Fibroblast of mammary gland (primary cell): ENCODE results near the gene SPAAR.

Source experiments
- DNase-seq: peaks from one replicate; pipeline ENCODE4 v3.0.0-alpha.2; 2010; ENCODE audit warnings: low read depth
- H3K4me3 ChIP-seq: 2 replicates; pipeline ENCODE4 v1.5.1; 2011; ENCODE audit warnings: low read depth, mild to moderate bottlenecking, low read length, moderate library complexity; ENCODE audit not compliant: control insufficient read depth
- CTCF ChIP-seq: conservative IDR thresholded peaks from 2 replicates; pipeline ENCODE4 v1.5.1; 2011; ENCODE audit warnings: low read depth, low read length, inconsistent platforms; ENCODE audit not compliant: control insufficient read depth, insufficient read depth

SPAAR gene

DNA sequence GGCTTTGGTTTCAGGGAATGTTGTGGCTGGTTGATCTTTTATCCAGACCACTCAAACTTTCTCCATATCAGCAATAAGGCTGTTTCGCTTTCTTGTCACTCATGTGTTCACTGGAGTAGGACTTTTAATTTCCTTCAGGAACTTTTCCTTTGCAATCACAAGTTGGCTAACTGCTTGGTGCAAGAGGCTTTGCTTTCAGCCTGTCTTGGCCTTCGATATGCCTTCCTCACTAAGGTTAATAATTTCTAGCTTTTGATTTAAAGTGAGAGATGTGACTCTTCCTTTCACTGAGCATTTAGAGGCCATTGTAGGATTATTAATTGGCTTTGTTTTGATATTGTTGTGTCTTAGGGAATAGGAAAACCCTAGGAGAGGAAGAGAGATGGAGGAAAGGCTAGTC, 10.3 kb upstream of the SPAAR start:
- no peak overlapping the region for H3K4me3 ChIP-seq
- no peak for TF ChIP-seq CTCF
- DNase-seq = no peak

GRCh38 chr9:35903049-35903448, 6.2 kb upstream of the SPAAR start:
- H3K4me3 ChIP-seq = no peak overlapping the region
- DNase-seq = peak; percentile 75
- peak; percentile 53 for TF ChIP-seq CTCF

- no peak for DNase-seq
- H3K4me3 ChIP-seq = no peak overlapping the region
- no peak for TF ChIP-seq CTCF
Measured at GRCh38 chr9:35904338-35904737, 5.0 kb upstream of the SPAAR start.

GRCh38 chr9:35905051-35905781, 4.1 kb upstream of the SPAAR start:
- TF ChIP-seq CTCF = no peak
- DNase-seq = peak; percentile 84
- H3K4me3 ChIP-seq = no peak overlapping the region

DNA sequence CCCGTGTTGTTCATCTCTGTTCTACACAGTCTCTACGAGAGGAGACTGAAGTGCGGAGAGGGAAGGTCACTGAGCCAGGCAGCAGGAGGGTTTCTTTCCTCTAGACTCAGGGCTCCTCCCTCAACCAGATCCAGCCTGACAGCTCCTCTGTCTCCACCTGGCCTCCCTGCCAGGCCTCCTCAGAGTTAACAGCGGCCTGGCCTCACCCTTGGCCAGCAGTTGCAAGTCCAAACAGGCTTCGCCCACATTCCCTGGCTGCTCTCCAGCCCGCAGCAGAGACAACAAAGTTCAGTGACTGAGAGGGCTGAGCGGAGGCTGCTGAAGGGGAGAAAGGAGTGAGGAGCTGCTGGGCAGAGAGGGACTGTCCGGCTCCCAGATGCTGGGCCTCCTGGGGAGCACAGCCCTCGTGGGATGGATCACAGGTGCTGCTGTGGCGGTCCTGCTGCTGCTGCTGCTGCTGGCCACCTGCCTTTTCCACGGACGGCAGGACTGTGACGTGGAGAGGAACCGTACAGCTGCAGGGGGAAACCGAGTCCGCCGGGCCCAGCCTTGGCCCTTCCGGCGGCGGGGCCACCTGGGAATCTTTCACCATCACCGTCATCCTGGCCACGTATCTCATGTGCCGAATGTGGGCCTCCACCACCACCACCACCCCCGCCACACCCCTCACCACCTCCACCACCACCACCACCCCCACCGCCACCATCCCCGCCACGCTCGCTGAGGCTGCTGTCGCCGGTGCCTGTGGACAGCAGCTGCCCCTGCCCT, 3.2 kb upstream of the SPAAR start, which contains the start of gene HRCT1:
HRCT1 (plus strand) TSS at position 291 of the 768 bp plus-strand sequence; CDS start at position 377, 86 bp downstream.
- peak within 1 kb of the TSS; percentile 40 for H3K4me3 ChIP-seq
- no peak for TF ChIP-seq CTCF
- DNase-seq = peak; percentile 98

- H3K4me3 ChIP-seq = peak overlapping the region; percentile 40
- no peak for TF ChIP-seq CTCF
- peak; percentile 95 for DNase-seq
Measured at GRCh38 chr9:35906923-35907699, 2.2 kb upstream of the SPAAR start.
